Coronary artery (tissue), 2 donors: ENCODE results near the gene DTX3L.
A peak's percentile ranks its signal among the peaks of the same experiment; 100 is the strongest.

Experiments
- DNase-seq: peaks from one replicate; pipeline ENCODE4 v3.0.0-alpha.2; 2017; ENCODE audit warnings: low spot score
- H3K27ac ChIP-seq, 2 donors: fragments of 200-600 bp; sonication (generic); one replicate each; pipeline ENCODE4 v1.5.1; 2016 to 2019
- H3K4me3 ChIP-seq: fragments of 200-600 bp; sonication (generic); 2 replicates; pipeline ENCODE4 v1.5.1; 2016; ENCODE audit warnings: mild to moderate bottlenecking, moderate library complexity
- TF ChIP-seq, protein P1 (sequence below): fragments of 200-600 bp; sonication (generic); IDR thresholded peaks from one replicate; pipeline ENCODE4 v1.5.1; 2019; ENCODE audit warnings: antibody characterized with exemption

The DTX3L gene

DNA sequence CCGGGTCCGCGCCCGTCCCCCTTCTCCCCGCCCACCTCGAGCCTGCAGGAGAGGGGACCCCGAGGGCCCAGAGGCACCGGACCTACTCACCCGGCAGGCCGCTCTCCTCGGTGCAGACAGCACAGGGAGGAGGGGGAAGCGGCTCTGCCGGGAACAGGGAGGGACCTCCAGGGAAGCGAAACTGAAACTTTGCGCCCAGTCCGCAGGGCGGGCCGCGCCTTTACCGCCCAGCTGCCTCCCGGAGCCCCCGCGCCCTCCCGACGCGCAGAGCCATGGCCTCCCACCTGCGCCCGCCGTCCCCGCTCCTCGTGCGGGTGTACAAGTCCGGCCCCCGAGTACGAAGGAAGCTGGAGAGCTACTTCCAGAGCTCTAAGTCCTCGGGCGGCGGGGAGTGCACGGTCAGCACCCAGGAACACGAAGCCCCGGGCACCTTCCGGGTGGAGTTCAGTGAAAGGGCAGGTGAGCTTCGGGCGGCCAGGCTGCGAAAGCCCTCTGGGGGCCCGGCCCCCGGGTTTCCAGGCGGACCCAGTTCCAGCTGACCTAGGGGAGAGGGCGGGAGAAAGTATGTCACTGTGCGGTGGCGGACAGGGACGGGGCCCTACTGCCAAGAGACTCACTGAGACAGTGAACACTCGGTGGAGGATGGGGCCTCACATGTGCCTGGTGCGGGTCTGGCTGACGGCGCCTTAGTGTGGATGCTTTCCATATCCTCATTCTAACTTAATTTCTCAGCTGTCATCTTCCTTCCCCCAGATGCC is at the start of gene DTX3L, which contains the start of gene PARP9:
TSS of gene DTX3L (plus strand) at position 184 of the 758 bp plus-strand sequence. CDS start at position 273, 89 bp downstream.
TSS of gene PARP9 (minus strand) at position 146 of the 758 bp plus-strand sequence. CDS start 4,680 bp downstream, outside the sequence.
- peak within 1 kb of the TSS; percentile 95 for H3K4me3 ChIP-seq
- peak within 1 kb of the TSS; percentile 92 to 95 for H3K27ac ChIP-seq
- DNase-seq: peak; percentile 87
- TF ChIP-seq, protein P1, sequence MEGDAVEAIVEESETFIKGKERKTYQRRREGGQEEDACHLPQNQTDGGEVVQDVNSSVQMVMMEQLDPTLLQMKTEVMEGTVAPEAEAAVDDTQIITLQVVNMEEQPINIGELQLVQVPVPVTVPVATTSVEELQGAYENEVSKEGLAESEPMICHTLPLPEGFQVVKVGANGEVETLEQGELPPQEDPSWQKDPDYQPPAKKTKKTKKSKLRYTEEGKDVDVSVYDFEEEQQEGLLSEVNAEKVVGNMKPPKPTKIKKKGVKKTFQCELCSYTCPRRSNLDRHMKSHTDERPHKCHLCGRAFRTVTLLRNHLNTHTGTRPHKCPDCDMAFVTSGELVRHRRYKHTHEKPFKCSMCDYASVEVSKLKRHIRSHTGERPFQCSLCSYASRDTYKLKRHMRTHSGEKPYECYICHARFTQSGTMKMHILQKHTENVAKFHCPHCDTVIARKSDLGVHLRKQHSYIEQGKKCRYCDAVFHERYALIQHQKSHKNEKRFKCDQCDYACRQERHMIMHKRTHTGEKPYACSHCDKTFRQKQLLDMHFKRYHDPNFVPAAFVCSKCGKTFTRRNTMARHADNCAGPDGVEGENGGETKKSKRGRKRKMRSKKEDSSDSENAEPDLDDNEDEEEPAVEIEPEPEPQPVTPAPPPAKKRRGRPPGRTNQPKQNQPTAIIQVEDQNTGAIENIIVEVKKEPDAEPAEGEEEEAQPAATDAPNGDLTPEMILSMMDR: no peak

DNA sequence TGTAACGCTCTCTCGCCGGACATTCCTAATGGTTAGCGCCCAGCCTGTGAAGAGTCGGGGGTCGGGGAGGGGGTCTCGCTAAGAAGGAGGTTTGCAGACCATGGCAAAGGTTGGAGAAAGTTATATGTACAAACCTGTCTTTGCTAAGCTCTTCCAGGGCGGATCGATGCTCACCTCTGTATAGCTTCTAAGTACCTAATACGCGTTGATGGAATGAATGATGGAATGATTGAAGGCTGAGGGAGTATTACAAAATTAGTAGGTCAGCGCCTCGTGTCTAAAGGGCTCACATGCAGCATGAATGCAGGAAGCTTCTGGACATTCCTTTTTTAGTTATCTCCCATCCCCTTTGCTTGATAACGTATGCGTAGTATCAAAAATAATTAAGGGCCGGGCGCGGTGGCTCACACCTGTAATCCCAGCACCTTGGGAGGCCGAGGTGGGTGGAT is 49.1 kb upstream of the DTX3L start:
- no peak for DNase-seq
- TF ChIP-seq, protein P1: no peak
- Histone ChIP-seq H3K27ac (peak overlapping the region; percentile 84 to 98), H3K4me3 (peak overlapping the region; percentile 79)

DNA sequence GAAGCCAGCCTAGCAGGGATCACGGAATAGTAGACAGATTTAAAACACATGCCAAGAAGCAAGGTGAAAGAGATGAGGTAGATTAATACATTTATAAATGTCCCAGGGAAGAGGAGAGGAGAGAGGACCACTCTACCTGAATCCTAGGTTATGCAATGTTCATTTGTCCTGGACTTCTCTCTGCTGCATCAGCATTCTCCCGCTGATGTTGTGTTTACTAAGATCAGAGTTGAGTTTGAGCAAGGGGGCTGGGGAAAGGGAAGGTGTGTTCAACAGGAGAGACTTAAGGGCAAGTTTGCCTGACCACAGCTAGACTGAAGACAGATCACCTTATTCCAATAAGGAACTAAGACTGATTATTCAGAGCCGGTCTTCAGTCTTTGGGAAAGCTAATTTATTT is 48.3 kb upstream of the DTX3L start:
- TF ChIP-seq, protein P1: no peak
- Histone ChIP-seq H3K27ac (no peak overlapping the region), H3K4me3 (no peak overlapping the region)
- DNase-seq: no peak

DNA sequence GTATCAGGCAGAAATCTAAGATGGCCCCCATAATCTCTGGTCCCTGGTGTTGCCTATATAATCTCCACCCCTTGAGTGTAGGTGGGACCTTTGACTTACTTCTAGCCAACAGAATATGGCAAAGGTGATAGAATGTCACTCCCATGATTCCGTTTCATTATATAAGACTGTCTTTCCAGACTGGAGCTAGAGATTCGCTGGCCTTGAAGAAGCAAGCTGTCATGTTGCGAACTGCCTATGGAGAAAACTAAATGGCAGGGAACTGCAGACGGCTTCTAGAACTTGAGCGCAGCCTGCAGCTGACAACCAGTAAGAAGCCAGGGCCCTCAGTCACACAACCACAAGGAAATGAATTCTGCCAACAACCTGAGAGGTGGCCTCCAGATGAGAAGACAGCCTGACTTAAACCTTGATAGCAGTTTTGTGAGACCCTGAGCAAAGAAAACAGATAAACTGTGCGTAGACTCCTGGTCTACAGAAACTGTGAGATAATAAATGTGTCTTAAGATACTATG is 47.2 kb upstream of the DTX3L start:
- no peak for DNase-seq
- no peak overlapping the region for H3K27ac ChIP-seq
- H3K4me3 ChIP-seq: no peak overlapping the region
- TF ChIP-seq, protein P1: no peak

GRCh38 chr3:122519693-122520092 is 44.4 kb upstream of the DTX3L start:
- TF ChIP-seq, protein P1: no peak
- H3K27ac ChIP-seq: no peak overlapping the region
- no peak for DNase-seq
- no peak overlapping the region for H3K4me3 ChIP-seq

DNA sequence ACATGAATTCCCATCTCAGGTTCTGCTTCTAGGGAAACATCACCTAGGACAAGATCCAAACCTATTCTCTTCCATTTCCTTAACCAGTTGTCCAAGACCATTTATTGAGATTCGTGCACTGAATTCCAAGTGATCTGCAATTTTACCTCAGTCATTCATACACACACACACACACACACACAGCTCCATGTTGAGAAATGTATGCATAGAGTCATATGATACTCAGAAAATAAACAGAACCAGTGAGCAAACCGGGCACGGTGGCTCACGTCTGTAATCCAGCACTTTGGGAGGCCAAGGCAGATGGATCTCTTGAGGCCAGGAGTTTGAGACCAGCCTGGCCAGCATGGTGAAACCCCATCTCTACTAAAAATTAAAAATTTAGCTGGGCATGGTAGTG is 43.3 kb upstream of the DTX3L start:
- TF ChIP-seq, protein P1: no peak
- Histone ChIP-seq H3K27ac (no peak overlapping the region), H3K4me3 (no peak overlapping the region)
- no peak for DNase-seq

- no peak overlapping the region for H3K4me3 ChIP-seq
- no peak for DNase-seq
- H3K27ac ChIP-seq: no peak overlapping the region
- TF ChIP-seq, protein P1: no peak
These were observed 40.8 kb upstream of the DTX3L start for GRCh38 chr3:122523317-122523716.
